Erythroblast (primary cell): ENCODE results near the gene BRSK1.

ENCODE experiments used
- GATA1 ChIP-seq: IDR thresholded peaks from 2 replicates; pipeline ENCODE4 v1.6.1; 2011; ENCODE audit warnings: low read depth, mild to moderate bottlenecking, control low read depth, low read length, moderate library complexity
- POLR2A ChIP-seq: IDR thresholded peaks from 2 replicates; pipeline ENCODE4 v1.6.1; 2011; ENCODE audit warnings: mild to moderate bottlenecking, low read length

DNA sequence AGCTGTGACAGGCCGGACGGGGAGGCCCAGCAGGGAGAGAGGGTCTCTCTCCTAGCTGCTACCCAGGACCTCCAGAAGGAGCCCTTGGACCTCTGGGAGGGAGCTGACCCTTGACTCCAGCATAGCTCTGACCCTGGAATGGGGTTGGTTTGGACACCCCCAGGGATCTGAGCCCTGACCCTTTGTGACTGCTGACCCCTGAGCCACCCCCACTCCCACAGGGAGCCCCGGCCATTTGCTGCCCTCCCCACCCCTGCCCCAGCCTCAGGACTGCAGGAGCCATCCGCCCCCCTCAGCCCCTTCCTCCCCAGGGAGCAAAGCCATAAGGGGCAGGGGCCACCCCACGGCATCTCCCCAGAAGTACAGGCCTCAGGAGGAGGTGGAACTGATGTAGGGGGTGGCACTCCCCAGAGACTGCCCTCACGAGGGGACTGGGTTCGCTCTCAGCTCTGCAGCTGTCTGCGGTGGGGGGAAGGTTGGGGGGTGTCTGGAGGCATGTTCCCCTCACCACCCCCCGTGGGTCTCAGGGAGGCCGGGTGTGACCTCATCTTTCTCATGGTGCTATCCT lies 63.7 kb downstream of the BRSK1 start:
- TF ChIP-seq POLR2A: no peak
- no peak for TF ChIP-seq GATA1
